HepG2 (cell line): ENCODE measurements around the gene L3MBTL4. TPM values are rescaled to one million over a fixed set of nuclear protein-coding genes. Genes with fewer than 3 reads are reported as not detected.

Experiments used
- ARID4A ChIP-seq: sonication (generic); formaldehyde crosslinking; IDR thresholded peaks from 2 replicates; pipeline ENCODE4 v1.5.0; 2020; ENCODE audit warnings: mild to moderate bottlenecking, missing genetic modification reagents, borderline replicate concordance
- ARNT ChIP-seq: fragments of 450-650 bp; IDR thresholded peaks from 2 replicates; pipeline ENCODE4 v1.6.1; 2017
- ARNTL ChIP-seq: sonication (generic); formaldehyde crosslinking; IDR thresholded peaks from 2 replicates; pipeline ENCODE4 v1.4.0; 2020; ENCODE audit warnings: mild to moderate bottlenecking, missing genetic modification reagents
- BCL6 ChIP-seq: IDR thresholded peaks from 2 replicates; pipeline ENCODE4 v1.6.1; 2016; ENCODE audit warnings: missing genetic modification reagents, missing compliant biosample characterization
- DNMT1 ChIP-seq: sonication (generic); formaldehyde crosslinking; IDR thresholded peaks from 2 replicates; pipeline ENCODE4 v1.5.1; 2020; ENCODE audit warnings: mild to moderate bottlenecking, missing genetic modification reagents
- ESRRA ChIP-seq: sonication (generic); formaldehyde crosslinking; IDR thresholded peaks from 2 replicates; pipeline ENCODE4 v1.5.1; 2020; ENCODE audit warnings: mild to moderate bottlenecking, low read depth, missing genetic modification reagents
- SRSF9 ChIP-seq: fragments of 200-400 bp; formaldehyde crosslinking; IDR thresholded peaks from 2 replicates; pipeline ENCODE4 v1.6.1; 2018; ENCODE audit warnings: borderline replicate concordance, mild to moderate bottlenecking, low read depth, low read length; ENCODE audit not compliant: insufficient read depth, poor library complexity, severe bottlenecking
- TCF12 ChIP-seq, 2 experiments: fragments of 450-650 bp in 1 of 2; sonication (generic) in 1 of 2; formaldehyde crosslinking in 1 of 2; IDR thresholded peaks; 2 replicates each; pipeline versions ENCODE4 v1.6.1 to v1.8.0; 2017 to 2022; ENCODE audit warnings: antibody characterized with exemption in 1 of 2, mild to moderate bottlenecking in 1 of 2, missing genetic modification reagents in 1 of 2, moderate library complexity in 1 of 2
- ZBTB38 ChIP-seq: sonication (generic); formaldehyde crosslinking; IDR thresholded peaks from 2 replicates; pipeline ENCODE4 v1.5.1; 2020; ENCODE audit warnings: mild to moderate bottlenecking, missing genetic modification reagents
- ZNF12 ChIP-seq: sonication (generic); formaldehyde crosslinking; IDR thresholded peaks from 2 replicates; pipeline ENCODE4 v1.5.0; 2020; ENCODE audit warnings: missing genetic modification reagents
- ZNF331 ChIP-seq: sonication (generic); formaldehyde crosslinking; IDR thresholded peaks from 2 replicates; pipeline ENCODE4 v1.4.0; 2020; ENCODE audit warnings: missing genetic modification reagents
- ZNF552 ChIP-seq: sonication (generic); formaldehyde crosslinking; IDR thresholded peaks from 2 replicates; pipeline ENCODE4 v1.9.0; 2022; ENCODE audit warnings: missing genetic modification reagents, mild to moderate bottlenecking, borderline replicate concordance
- ZNF563 ChIP-seq: sonication (generic); formaldehyde crosslinking; IDR thresholded peaks from 2 replicates; pipeline ENCODE4 v1.8.0; 2022; ENCODE audit warnings: mild to moderate bottlenecking, moderate library complexity, missing genetic modification reagents
- ZNF629 ChIP-seq: sonication (generic); formaldehyde crosslinking; conservative IDR thresholded peaks from 2 replicates; pipeline ENCODE4 v1.5.0; 2020; ENCODE audit warnings: missing genetic modification reagents
- ZNF644 ChIP-seq: IDR thresholded peaks from 2 replicates; pipeline ENCODE4 v1.6.1; 2016; ENCODE audit warnings: low read depth
- polyA plus RNA-seq, 8 experiments: library from polyadenylated mRNA; depleted of rRNA in 3 of 8; stranded (reverse) in 7 of 8; unstranded in 1 of 8; fragments of >200 nt; fragmentation: Illumina TruSeq in 4 of 8; extraction: Trizol in 4 of 8; gene quantifications; 2 replicates each; pipeline versions ENCODE4 v1.2.1 to v1.2.3, GENCODE V29; 2011 to 2016; ENCODE audit warnings: low read depth in 4 of 8, missing spikeins in 1 of 8, mixed read lengths in 1 of 8; ENCODE audit not compliant: insufficient read depth in 1 of 8
- total RNA-seq, 5 experiments: library from RNA; depleted of rRNA; stranded (reverse); fragments of >200 nt; fragmentation: Illumina TruSeq; extraction: Trizol; gene quantifications; 2 replicates each; pipeline ENCODE4 v1.2.3, GENCODE V29; 2016; ENCODE audit warnings: low read depth in 1 of 5
- TF ChIP-seq, protein P1 (sequence below): sonication (generic); formaldehyde crosslinking; IDR thresholded peaks from 2 replicates; pipeline ENCODE4 v1.4.0; 2020; ENCODE audit warnings: missing genetic modification reagents
- TF ChIP-seq, protein P2 (sequence below): sonication (generic); formaldehyde crosslinking; IDR thresholded peaks from 2 replicates; pipeline ENCODE4 v1.4.0; 2020; ENCODE audit warnings: missing genetic modification reagents
- TF ChIP-seq, protein P3 (sequence below): IDR thresholded peaks from 2 replicates; pipeline ENCODE4 v1.4.0; 2020; ENCODE audit warnings: mild to moderate bottlenecking, missing genetic modification reagents

Gene L3MBTL4
- total and polyA plus RNA-seq, 2 of the 13 experiments (the other 11 are each of a cell fraction or from before 2014, with no cell fraction given), result 10.8 to 13.3 TPM

GRCh38 chr18:5969989-5970403, 444.7 kb downstream of the L3MBTL4 start (continued):
- TF ChIP-seq ESRRA (CRISPR knock-in tag), result peak; percentile 87
- no peak for TF ChIP-seq TCF12 (IDR thresholded peaks at IDR 0.05)
- peak; percentile 81; the same call in 1 of the 2 replicates for TF ChIP-seq TCF12 (CRISPR knock-in tag; IDR thresholded peaks at IDR 0.05)
- peak; percentile 80 for TF ChIP-seq BCL6 (CRISPR knock-in tag)
- peak; percentile 32; the same call in 1 of the 2 replicates for TF ChIP-seq ARID4A (CRISPR knock-in tag)
- no peak for TF ChIP-seq ARNT
- TF ChIP-seq, protein P1, sequence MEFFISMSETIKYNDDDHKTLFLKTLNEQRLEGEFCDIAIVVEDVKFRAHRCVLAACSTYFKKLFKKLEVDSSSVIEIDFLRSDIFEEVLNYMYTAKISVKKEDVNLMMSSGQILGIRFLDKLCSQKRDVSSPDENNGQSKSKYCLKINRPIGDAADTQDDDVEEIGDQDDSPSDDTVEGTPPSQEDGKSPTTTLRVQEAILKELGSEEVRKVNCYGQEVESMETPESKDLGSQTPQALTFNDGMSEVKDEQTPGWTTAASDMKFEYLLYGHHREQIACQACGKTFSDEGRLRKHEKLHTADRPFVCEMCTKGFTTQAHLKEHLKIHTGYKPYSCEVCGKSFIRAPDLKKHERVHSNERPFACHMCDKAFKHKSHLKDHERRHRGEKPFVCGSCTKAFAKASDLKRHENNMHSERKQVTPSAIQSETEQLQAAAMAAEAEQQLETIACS (CRISPR knock-in tag), result no peak
- TF ChIP-seq ZNF629 (CRISPR knock-in tag), result no peak
- peak; percentile 52; the same call in 1 of the 2 replicates for TF ChIP-seq ARNTL (CRISPR knock-in tag)
- peak; percentile 80; the same call in 1 of the 2 replicates for TF ChIP-seq ZNF331 (CRISPR knock-in tag)
- TF ChIP-seq ZNF563, result peak; percentile 72; the same call in 1 of the 2 replicates
- 0 out of 2 replicates have a peak, but pooled peaks have one; percentile 25 for TF ChIP-seq ZNF12 (CRISPR knock-in tag)
- TF ChIP-seq, protein P2, sequence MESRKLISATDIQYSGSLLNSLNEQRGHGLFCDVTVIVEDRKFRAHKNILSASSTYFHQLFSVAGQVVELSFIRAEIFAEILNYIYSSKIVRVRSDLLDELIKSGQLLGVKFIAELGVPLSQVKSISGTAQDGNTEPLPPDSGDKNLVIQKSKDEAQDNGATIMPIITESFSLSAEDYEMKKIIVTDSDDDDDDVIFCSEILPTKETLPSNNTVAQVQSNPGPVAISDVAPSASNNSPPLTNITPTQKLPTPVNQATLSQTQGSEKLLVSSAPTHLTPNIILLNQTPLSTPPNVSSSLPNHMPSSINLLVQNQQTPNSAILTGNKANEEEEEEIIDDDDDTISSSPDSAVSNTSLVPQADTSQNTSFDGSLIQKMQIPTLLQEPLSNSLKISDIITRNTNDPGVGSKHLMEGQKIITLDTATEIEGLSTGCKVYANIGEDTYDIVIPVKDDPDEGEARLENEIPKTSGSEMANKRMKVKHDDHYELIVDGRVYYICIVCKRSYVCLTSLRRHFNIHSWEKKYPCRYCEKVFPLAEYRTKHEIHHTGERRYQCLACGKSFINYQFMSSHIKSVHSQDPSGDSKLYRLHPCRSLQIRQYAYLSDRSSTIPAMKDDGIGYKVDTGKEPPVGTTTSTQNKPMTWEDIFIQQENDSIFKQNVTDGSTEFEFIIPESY, result peak; percentile 70; the same call in 1 of the 2 replicates
- TF ChIP-seq ZNF644 (CRISPR knock-in tag), result peak; percentile 80
- TF ChIP-seq, protein P3, sequence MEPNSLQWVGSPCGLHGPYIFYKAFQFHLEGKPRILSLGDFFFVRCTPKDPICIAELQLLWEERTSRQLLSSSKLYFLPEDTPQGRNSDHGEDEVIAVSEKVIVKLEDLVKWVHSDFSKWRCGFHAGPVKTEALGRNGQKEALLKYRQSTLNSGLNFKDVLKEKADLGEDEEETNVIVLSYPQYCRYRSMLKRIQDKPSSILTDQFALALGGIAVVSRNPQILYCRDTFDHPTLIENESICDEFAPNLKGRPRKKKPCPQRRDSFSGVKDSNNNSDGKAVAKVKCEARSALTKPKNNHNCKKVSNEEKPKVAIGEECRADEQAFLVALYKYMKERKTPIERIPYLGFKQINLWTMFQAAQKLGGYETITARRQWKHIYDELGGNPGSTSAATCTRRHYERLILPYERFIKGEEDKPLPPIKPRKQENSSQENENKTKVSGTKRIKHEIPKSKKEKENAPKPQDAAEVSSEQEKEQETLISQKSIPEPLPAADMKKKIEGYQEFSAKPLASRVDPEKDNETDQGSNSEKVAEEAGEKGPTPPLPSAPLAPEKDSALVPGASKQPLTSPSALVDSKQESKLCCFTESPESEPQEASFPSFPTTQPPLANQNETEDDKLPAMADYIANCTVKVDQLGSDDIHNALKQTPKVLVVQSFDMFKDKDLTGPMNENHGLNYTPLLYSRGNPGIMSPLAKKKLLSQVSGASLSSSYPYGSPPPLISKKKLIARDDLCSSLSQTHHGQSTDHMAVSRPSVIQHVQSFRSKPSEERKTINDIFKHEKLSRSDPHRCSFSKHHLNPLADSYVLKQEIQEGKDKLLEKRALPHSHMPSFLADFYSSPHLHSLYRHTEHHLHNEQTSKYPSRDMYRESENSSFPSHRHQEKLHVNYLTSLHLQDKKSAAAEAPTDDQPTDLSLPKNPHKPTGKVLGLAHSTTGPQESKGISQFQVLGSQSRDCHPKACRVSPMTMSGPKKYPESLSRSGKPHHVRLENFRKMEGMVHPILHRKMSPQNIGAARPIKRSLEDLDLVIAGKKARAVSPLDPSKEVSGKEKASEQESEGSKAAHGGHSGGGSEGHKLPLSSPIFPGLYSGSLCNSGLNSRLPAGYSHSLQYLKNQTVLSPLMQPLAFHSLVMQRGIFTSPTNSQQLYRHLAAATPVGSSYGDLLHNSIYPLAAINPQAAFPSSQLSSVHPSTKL, result peak; percentile 94
- TF ChIP-seq DNMT1, result no peak
- no peak for TF ChIP-seq ZNF552
- TF ChIP-seq SRSF9, result no peak
- peak; percentile 70; the same call in 1 of the 2 replicates for TF ChIP-seq ZBTB38
